ENCODE data around the gene B4GALT4. TPM values are rescaled to one million over a fixed set of nuclear protein-coding genes. Genes with fewer than 3 reads are reported as not detected.

Gene B4GALT4
- total and polyA plus RNA-seq, 2 of the 4 experiments (the other 2 are of a cell fraction) = 27.0 to 30.3 TPM

DNA sequence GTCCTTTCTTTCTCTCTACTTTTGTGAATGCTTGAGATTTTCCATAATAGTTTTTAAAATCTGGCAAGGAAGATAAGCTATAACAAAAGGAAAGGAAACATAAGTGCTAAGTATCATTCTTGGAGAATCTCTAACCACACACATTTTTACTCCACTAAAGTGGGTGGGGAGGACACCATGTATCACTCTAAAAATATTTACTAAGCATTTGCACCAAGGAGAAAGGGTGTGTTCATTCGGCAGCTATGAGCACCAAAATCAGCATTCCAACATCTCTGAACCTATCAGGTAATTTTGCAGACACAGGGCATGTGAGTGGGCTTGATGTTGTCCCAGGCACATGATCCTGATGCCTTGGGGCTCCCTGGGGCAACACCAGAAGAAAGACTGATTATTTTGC lies 5.5 kb downstream of the B4GALT4 start:
- peak overlapping the region in 1 of 2 experiments; percentile 18; a peak in 1 of 4 replicates for H4K8ac ChIP-seq (ENCODE audit: low read depth in 2 of 2, low read length in 2 of 2)
- H3K79me1 ChIP-seq (ENCODE audit: low read depth in 1 of 2, low read length in 2 of 2) = peaks cover 16 to 48% of the 10 kb centered on the region in 2 experiments
- peaks cover 8% of the 10 kb centered on the region for H3K9me1 ChIP-seq (ENCODE audit: insufficient read depth, low read length)
- H3K18ac ChIP-seq (ENCODE audit: low read depth, low read length) = no peak overlapping the region
- H3K27me3 ChIP-seq (ENCODE audit: control insufficient read depth, insufficient read depth, low read length) = no peaks in the 10 kb centered on the region
- peak overlapping the region; percentile 27; the same call in 1 of the 2 replicates for H3K4me2 ChIP-seq (ENCODE audit: low read depth, low read length)
- H2BK120ac ChIP-seq (ENCODE audit: low read depth, low read length) = 0 out of 2 replicates have a peak overlapping the region, but pooled peaks have one; percentile 9
- no peak overlapping the region for H3K14ac ChIP-seq (replicated peaks; ENCODE audit: low read depth, low read length)
- H3K9me3 ChIP-seq (ENCODE audit: control insufficient read depth, insufficient read depth, low read length) = no peaks in the 10 kb centered on the region
- peaks cover 5% of the 10 kb centered on the region; the same call in 1 of the 2 replicates for H3K4me1 ChIP-seq (ENCODE audit: control insufficient read depth, insufficient read depth, low read length)
- H2AK9ac ChIP-seq (replicated peaks; ENCODE audit: low read depth, low read length, poor library complexity) = peak overlapping the region; percentile 20
- H4K20me1 ChIP-seq (ENCODE audit: insufficient read depth, low read length) = peaks cover 6% of the 10 kb centered on the region; the same call in 1 of the 2 replicates
- H2BK15ac ChIP-seq (ENCODE audit: low read depth, low read length) = no peak overlapping the region
- no peak overlapping the region for H3K4me3 ChIP-seq (ENCODE audit: insufficient read depth, low read depth, low read length)
- peaks cover 21% of the 10 kb centered on the region for H3K36me3 ChIP-seq (ENCODE audit: control insufficient read depth, insufficient read depth, low read length)
- H4K91ac ChIP-seq (ENCODE audit: insufficient read depth, low read depth, low read length) = 0 out of 2 replicates have a peak overlapping the region, but pooled peaks have one; percentile 11
- no peak overlapping the region for H4K5ac ChIP-seq (ENCODE audit: low read depth, low read length)
- intact Hi-C loops (cut with micrococcal nuclease) (no loop called here), in situ Hi-C loops (cut with MboI; ENCODE audit: low sequenced_read_pairs) (no loop called here), dilution Hi-C loops (cut with HindIII; ENCODE audit: low sequenced_read_pairs, unreplicated experiment) (no loop called here)
- BruUV-seq (replicated peaks) = no TSS peak
- TF ChIP-seq POLR2A (IDR thresholded peaks at IDR 0.05; ENCODE audit: low read depth, low read length) (no peak), FOS (IDR thresholded peaks at IDR 0.05; ENCODE audit: low read depth, low read length) (no peak), MXI1 (IDR thresholded peaks at IDR 0.05; ENCODE audit: borderline replicate concordance, low read depth, low read length) (no peak), RAD21 (IDR thresholded peaks at IDR 0.05; ENCODE audit: low read length) (no peak), RFX5 (IDR thresholded peaks at IDR 0.05; ENCODE audit: low read depth, low read length) (no peak), MAFK (IDR thresholded peaks at IDR 0.05; ENCODE audit: low read depth, low read length) (no peak), BHLHE40 (IDR thresholded peaks at IDR 0.05; ENCODE audit: low read depth, low read length) (no peak), CEBPB (IDR thresholded peaks at IDR 0.05; ENCODE audit: low read depth, low read length) (no peak), NFE2L2 (IDR thresholded peaks at IDR 0.05; ENCODE audit: low read depth, low read length) (no peak), MAZ (IDR thresholded peaks at IDR 0.05; ENCODE audit: borderline replicate concordance, low read depth, low read length) (no peak), SMC3 (IDR thresholded peaks at IDR 0.05; ENCODE audit: low read depth, low read length) (no peak), ELK1 (IDR thresholded peaks at IDR 0.05; ENCODE audit: borderline replicate concordance, low read depth, low read length) (no peak), RCOR1 (IDR thresholded peaks at IDR 0.05; ENCODE audit: insufficient replicate concordance, low read length) (no peak), CHD1 (IDR thresholded peaks at IDR 0.05; ENCODE audit: low read depth, low read length) (no peak)
- TF ChIP-seq, protein P1, sequence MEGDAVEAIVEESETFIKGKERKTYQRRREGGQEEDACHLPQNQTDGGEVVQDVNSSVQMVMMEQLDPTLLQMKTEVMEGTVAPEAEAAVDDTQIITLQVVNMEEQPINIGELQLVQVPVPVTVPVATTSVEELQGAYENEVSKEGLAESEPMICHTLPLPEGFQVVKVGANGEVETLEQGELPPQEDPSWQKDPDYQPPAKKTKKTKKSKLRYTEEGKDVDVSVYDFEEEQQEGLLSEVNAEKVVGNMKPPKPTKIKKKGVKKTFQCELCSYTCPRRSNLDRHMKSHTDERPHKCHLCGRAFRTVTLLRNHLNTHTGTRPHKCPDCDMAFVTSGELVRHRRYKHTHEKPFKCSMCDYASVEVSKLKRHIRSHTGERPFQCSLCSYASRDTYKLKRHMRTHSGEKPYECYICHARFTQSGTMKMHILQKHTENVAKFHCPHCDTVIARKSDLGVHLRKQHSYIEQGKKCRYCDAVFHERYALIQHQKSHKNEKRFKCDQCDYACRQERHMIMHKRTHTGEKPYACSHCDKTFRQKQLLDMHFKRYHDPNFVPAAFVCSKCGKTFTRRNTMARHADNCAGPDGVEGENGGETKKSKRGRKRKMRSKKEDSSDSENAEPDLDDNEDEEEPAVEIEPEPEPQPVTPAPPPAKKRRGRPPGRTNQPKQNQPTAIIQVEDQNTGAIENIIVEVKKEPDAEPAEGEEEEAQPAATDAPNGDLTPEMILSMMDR (conservative IDR thresholded peaks at IDR 0.05; ENCODE audit: low read depth, low read length) = no peak
- TF ChIP-seq, protein P2, sequence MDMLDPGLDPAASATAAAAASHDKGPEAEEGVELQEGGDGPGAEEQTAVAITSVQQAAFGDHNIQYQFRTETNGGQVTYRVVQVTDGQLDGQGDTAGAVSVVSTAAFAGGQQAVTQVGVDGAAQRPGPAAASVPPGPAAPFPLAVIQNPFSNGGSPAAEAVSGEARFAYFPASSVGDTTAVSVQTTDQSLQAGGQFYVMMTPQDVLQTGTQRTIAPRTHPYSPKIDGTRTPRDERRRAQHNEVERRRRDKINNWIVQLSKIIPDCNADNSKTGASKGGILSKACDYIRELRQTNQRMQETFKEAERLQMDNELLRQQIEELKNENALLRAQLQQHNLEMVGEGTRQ (IDR thresholded peaks at IDR 0.05; ENCODE audit: low read depth, low read length) = no peak
- ATAC-seq (ENCODE audit: low read depth) (peak; percentile 69), DNase-seq (peak; percentile 61)
- H2AFZ ChIP-seq (replicated peaks; ENCODE audit: low read length, poor library complexity) = peak overlapping the region; percentile 68
- WGBS, 2 experiments (ENCODE audit: extremely low coverage in 2 of 2, insufficient read length in 1 of 2) = no CpG with 5 or more reads among the region's 1 CpG
- POLR2A ChIA-PET (ENCODE audit: unreplicated experiment) = no interaction called here
- H3K4ac ChIP-seq (ENCODE audit: low read depth, low read length) = peak overlapping the region; percentile 12; the same call in 1 of the 2 replicates
- no peak overlapping the region for H2BK20ac ChIP-seq (ENCODE audit: low read depth, low read length)
- no peak overlapping the region for H3K56ac ChIP-seq (ENCODE audit: extremely low read depth, insufficient read depth, low read length)
- CTCF ChIA-PET = no interaction called here
- no peak overlapping the region for H2AK5ac ChIP-seq (ENCODE audit: low read depth, low read length)
- H3K9ac ChIP-seq (ENCODE audit: low read depth, low read length) = no peak overlapping the region
- H3K27ac ChIP-seq (ENCODE audit: insufficient read depth, low read length) = no peak overlapping the region
- peak overlapping the region; percentile 37 for H2BK5ac ChIP-seq (ENCODE audit: low read depth, low read length, poor library complexity, severe bottlenecking)
- H3K23ac ChIP-seq (ENCODE audit: low read depth, low read length) = no peak overlapping the region
